ENCODE measurements around the gene SLC10A7. TPM values are rescaled to one million over a fixed set of nuclear protein-coding genes. Genes with fewer than 3 reads are reported as not detected.

The SLC10A7 gene
- total and polyA plus RNA-seq, 2 of the 8 experiments (the other 6 are each of a cell fraction or from before 2014, with no cell fraction given): 2.5 to 2.9 TPM

- Histone ChIP-seq H3K4me1 (replicated peaks in 1 of 4; ENCODE audit: control insufficient read depth in 3 of 4, insufficient read depth in 4 of 4, low read length in 3 of 4) (no peaks in the 10 kb centered on the region), H3K56ac (replicated peaks; ENCODE audit: insufficient read length, low read depth, low read length) (no peak overlapping the region), H3K14ac (ENCODE audit: insufficient read length) (no peak overlapping the region), H3K9me3 (ENCODE audit: insufficient read depth in 2 of 2, low read depth in 1 of 2, low read length in 1 of 2) (no peaks in the 10 kb centered on the region), H2BK12ac (ENCODE audit: low read depth, low read length) (no peak overlapping the region), H4K8ac (ENCODE audit: extremely low read depth, insufficient read depth, low read length) (no peak overlapping the region), H3K23me2 (ENCODE audit: low read depth, low read length) (no peaks in the 10 kb centered on the region), H3K4me2 (ENCODE audit: insufficient read depth in 1 of 2, low read depth in 2 of 2, low read length in 2 of 2) (no peak overlapping the region), H3K36me3 (ENCODE audit: control insufficient read depth in 2 of 4, insufficient read depth in 4 of 4, low read length in 3 of 4) (no peaks in the 10 kb centered on the region), H3K79me2 (ENCODE audit: control insufficient read depth in 1 of 2, insufficient read depth in 2 of 2, low read length in 2 of 2) (no peaks in the 10 kb centered on the region), H2BK120ac (replicated peaks; ENCODE audit: low read depth, low read length) (no peak overlapping the region), H2BK20ac (ENCODE audit: low read length) (no peak overlapping the region), H3K79me1 (ENCODE audit: low read depth, low read length) (no peaks in the 10 kb centered on the region), H4K91ac (replicated peaks; ENCODE audit: insufficient read length, low read length) (no peak overlapping the region), H3K4me3 (ENCODE audit: extremely low read depth in 1 of 4, insufficient read depth in 2 of 4, low read depth in 3 of 4, low read length in 4 of 4) (no peak overlapping the region), H3K27me3 (replicated peaks in 1 of 4; ENCODE audit: control insufficient read depth in 3 of 4, extremely low read depth in 1 of 4, insufficient read depth in 3 of 4, low read length in 3 of 4) (no peaks in the 10 kb centered on the region; a peak in 2 of 7 replicates), H2AK5ac (ENCODE audit: low read depth, low read length) (no peak overlapping the region), H2AFZ (ENCODE audit: low read length) (no peak overlapping the region), H3K9ac (replicated peaks in 1 of 4; ENCODE audit: extremely low read depth in 1 of 4, low read depth in 3 of 4, low read length in 3 of 4) (no peak overlapping the region), H3K4ac (replicated peaks; ENCODE audit: insufficient read length, low read depth, low read length) (no peak overlapping the region), H4K20me1 (replicated peaks in 1 of 2; ENCODE audit: control insufficient read depth in 1 of 2, insufficient read depth in 2 of 2, low read length in 2 of 2) (no peaks in the 10 kb centered on the region), H3K27ac (ENCODE audit: low read depth, low read length) (no peak overlapping the region), H2BK5ac (ENCODE audit: low read depth, low read length) (no peak overlapping the region), H4K5ac (ENCODE audit: insufficient read length, low read depth, low read length) (no peak overlapping the region), H3K18ac (ENCODE audit: extremely low read depth, low read length) (no peak overlapping the region), H2BK15ac (ENCODE audit: low read length) (no peak overlapping the region), H3K23ac (ENCODE audit: insufficient read length) (no peak overlapping the region)
- ChIA-PET CTCF (ENCODE audit: partially characterized antibody) (interaction anchor here (0.6 to 1.2 kb wide), 2 partner anchors 18 to 33 kb away, joined by 3 read pairs; no protein-coding TSS in a partner anchor), POLR2A (ENCODE audit: partially characterized antibody) (no interaction called here)
- FAIRE-seq (no peak), DNase-seq (ENCODE audit: low read depth in 1 of 2, low spot score in 2 of 2) (no peak)
- no peak for TF ChIP-seq PHF8 (conservative IDR thresholded peaks at IDR 0.05; ENCODE audit: low read depth, low read length)
- no peak for TF ChIP-seq SUZ12 (IDR thresholded peaks at IDR 0.05; ENCODE audit: low read length)
- TF ChIP-seq TBP (IDR thresholded peaks at IDR 0.05; ENCODE audit: low read depth, low read length): no peak
- TF ChIP-seq CEBPB (IDR thresholded peaks at IDR 0.05; ENCODE audit: low read depth, low read length): no peak
- TF ChIP-seq HDAC2 (IDR thresholded peaks at IDR 0.05; ENCODE audit: borderline replicate concordance in 1 of 2, low read depth in 2 of 2, low read length in 2 of 2): no peak
- no peak for TF ChIP-seq BRCA1 (IDR thresholded peaks at IDR 0.05; ENCODE audit: low read depth, low read length)
These were observed 211.3 kb downstream of the SLC10A7 start for GRCh38 chr4:146310319-146311021.
